Caki2 (cell line): ENCODE measurements around the gene PPP2R5C. TPM values are rescaled to one million over a fixed set of nuclear protein-coding genes. Genes with fewer than 3 reads are reported as not detected.

Experiments used
- DNase-seq: peaks from one replicate; pipeline ENCODE4 v3.0.0-alpha.2; 2015; ENCODE audit warnings: low read depth
- in situ Hi-C: cut with HindIII; loops from 2 replicates; pipeline ENCODE4 v1.10.0; 2016; ENCODE audit warnings: low sequenced_read_pairs, low pct_unique_long_range_greater_than_20kb, mixed read lengths
- total RNA-seq: library from RNA; depleted of rRNA; stranded (reverse); fragments of >200 nt; shearing (Covaris generic); gene quantifications from 2 replicates; pipeline ENCODE4 v1.2.3, GENCODE V29; 2014; ENCODE audit warnings: low replicate concordance

The PPP2R5C gene
- total RNA-seq, 1 experiment from 2014 or later, result 63.8 TPM

GRCh38 chr14:101845896-101846295 lies 84.4 kb downstream of the PPP2R5C start:
- in situ Hi-C loops, result no loop called here
- DNase-seq, result no peak

- no peak for DNase-seq
- in situ Hi-C loops, result no loop called here
Measured at GRCh38 chr14:101849125-101849524, 87.6 kb downstream of the PPP2R5C start.

GRCh38 chr14:101849640-101850039 lies 88.1 kb downstream of the PPP2R5C start:
- DNase-seq, result no peak
- in situ Hi-C loops, result no loop called here

GRCh38 chr14:101851183-101851582 lies 89.7 kb downstream of the PPP2R5C start:
- DNase-seq, result no peak
- in situ Hi-C loops, result no loop called here

- in situ Hi-C loops, result no loop called here
- no peak for DNase-seq
Measured at GRCh38 chr14:101851736-101852405, 90.4 kb downstream of the PPP2R5C start.

- in situ Hi-C loops, result no loop called here
- no peak for DNase-seq
Measured at GRCh38 chr14:101852785-101853184, 91.3 kb downstream of the PPP2R5C start.

- DNase-seq, result no peak
- in situ Hi-C loops, result no loop called here
Measured at GRCh38 chr14:101853455-101854018, 92.0 kb downstream of the PPP2R5C start.

GRCh38 chr14:101854366-101854765 lies 92.9 kb downstream of the PPP2R5C start:
- DNase-seq, result no peak
- in situ Hi-C loops, result no loop called here

GRCh38 chr14:101855958-101856357 lies 94.4 kb downstream of the PPP2R5C start:
- in situ Hi-C loops, result no loop called here
- no peak for DNase-seq

GRCh38 chr14:101856536-101856935 lies 95.0 kb downstream of the PPP2R5C start:
- in situ Hi-C loops, result no loop called here
- DNase-seq, result no peak

GRCh38 chr14:101857226-101857625 lies 95.7 kb downstream of the PPP2R5C start:
- in situ Hi-C loops, result no loop called here

GRCh38 chr14:101858791-101859537 lies 97.5 kb downstream of the PPP2R5C start:
- in situ Hi-C loops, result no loop called here

More at GRCh38 chr14:101857226-101857625, 95.7 kb downstream of the PPP2R5C start:
- DNase-seq, result no peak

GRCh38 chr14:101859538-101859902 lies 98.0 kb downstream of the PPP2R5C start:
- no peak for DNase-seq
- in situ Hi-C loops, result no loop called here

More at GRCh38 chr14:101858791-101859537, 97.5 kb downstream of the PPP2R5C start:
- no peak for DNase-seq

GRCh38 chr14:101859958-101860357 lies 98.4 kb downstream of the PPP2R5C start:
- in situ Hi-C loops, result no loop called here

GRCh38 chr14:101861464-101861863 lies 100.0 kb downstream of the PPP2R5C start:
- in situ Hi-C loops, result no loop called here
- DNase-seq, result no peak

More at GRCh38 chr14:101859958-101860357, 98.4 kb downstream of the PPP2R5C start:
- DNase-seq, result no peak

GRCh38 chr14:101862177-101862576 lies 100.7 kb downstream of the PPP2R5C start:
- peak; percentile 43 for DNase-seq

GRCh38 chr14:101862711-101863110 lies 101.2 kb downstream of the PPP2R5C start:
- in situ Hi-C loops, result no loop called here
- DNase-seq, result peak; percentile 44

More at GRCh38 chr14:101862177-101862576, 100.7 kb downstream of the PPP2R5C start:
- in situ Hi-C loops, result no loop called here

GRCh38 chr14:101865288-101865687 lies 103.8 kb downstream of the PPP2R5C start:
- peak; percentile 27 for DNase-seq
- in situ Hi-C loops, result no loop called here

GRCh38 chr14:101867854-101868253 lies 106.3 kb downstream of the PPP2R5C start:
- DNase-seq, result no peak
- in situ Hi-C loops, result no loop called here
